A549 (cell line): ENCODE results near the gene ATP9A.

ENCODE experiments used
- CTCF ChIP-seq: fragments of >200 bp; sonication (Bioruptor Twin); formaldehyde crosslinking; IDR thresholded peaks from 3 replicates; pipeline ENCODE4 v1.5.1; 2016
- EHMT2 ChIP-seq: fragments of 200-600 bp; sonication (generic); IDR thresholded peaks from 2 replicates; pipeline ENCODE4 v1.6.1; 2016; ENCODE audit warnings: antibody characterized with exemption, low read depth, mild to moderate bottlenecking, moderate library complexity
- POLR2A ChIP-seq: IDR thresholded peaks from 2 replicates; pipeline ENCODE4 v1.6.1; 2012; ENCODE audit warnings: mild to moderate bottlenecking, low read length

- TF ChIP-seq CTCF (no peak), EHMT2 (no peak), POLR2A (no peak)
These were observed 40.3 kb downstream of the ATP9A start for GRCh38 chr20:51727872-51728271.
